BE2C (cell line): Measurements from ENCODE around the gene MCM9.

Experiments used
- DNase-seq: peaks from one replicate; pipeline ENCODE4 v3.0.0-alpha.2; 2020
- H3K27me3 ChIP-seq: fragments of 250-450 bp; sonication (Bioruptor Pico); 2 replicates; pipeline ENCODE4 v1.5.1; 2020; ENCODE audit warnings: mild to moderate bottlenecking
- H3K36me3 ChIP-seq: fragments of 250-450 bp; sonication (Bioruptor Pico); 2 replicates; pipeline ENCODE4 v1.5.1; 2020; ENCODE audit warnings: mild to moderate bottlenecking
- H3K4me1 ChIP-seq: fragments of 250-450 bp; sonication (Bioruptor Pico); 2 replicates; pipeline ENCODE4 v1.5.1; 2020
- H3K4me3 ChIP-seq: 2 replicates; pipeline ENCODE4 v1.5.1; 2011; ENCODE audit warnings: low read depth, low read length
- H3K9me3 ChIP-seq: fragments of 250-450 bp; sonication (Bioruptor Pico); 2 replicates; pipeline ENCODE4 v1.5.1; 2020
- CTCF ChIP-seq: IDR thresholded peaks from 2 replicates; pipeline ENCODE4 v1.5.1; 2012; ENCODE audit warnings: mild to moderate bottlenecking, low read depth, low read length

The MCM9 gene

GRCh38 chr6:118864341-118865099 is 70.4 kb downstream of the MCM9 start:
- Histone ChIP-seq H3K27me3 (no peaks in the 10 kb centered on the region), H3K36me3 (no peaks in the 10 kb centered on the region), H3K4me3 (no peak overlapping the region), H3K4me1 (no peaks in the 10 kb centered on the region), H3K9me3 (no peaks in the 10 kb centered on the region)
- no peak for DNase-seq
- no peak for TF ChIP-seq CTCF

- TF ChIP-seq CTCF, result no peak
- DNase-seq, result no peak
- no peaks in the 10 kb centered on the region for H3K9me3 ChIP-seq
- no peaks in the 10 kb centered on the region for H3K36me3 ChIP-seq
- no peaks in the 10 kb centered on the region for H3K4me1 ChIP-seq
- no peaks in the 10 kb centered on the region for H3K27me3 ChIP-seq
- no peak overlapping the region for H3K4me3 ChIP-seq
Observed at GRCh38 chr6:118862443-118862842, 72.5 kb downstream of the MCM9 start.

GRCh38 chr6:118860880-118861279 is 74.1 kb downstream of the MCM9 start:
- H3K4me1 ChIP-seq, result no peaks in the 10 kb centered on the region
- no peaks in the 10 kb centered on the region for H3K9me3 ChIP-seq
- peak; percentile 15 for DNase-seq
- no peak overlapping the region for H3K4me3 ChIP-seq
- no peaks in the 10 kb centered on the region for H3K36me3 ChIP-seq
- TF ChIP-seq CTCF, result no peak
- no peaks in the 10 kb centered on the region for H3K27me3 ChIP-seq

- Histone ChIP-seq H3K9me3 (no peaks in the 10 kb centered on the region), H3K4me3 (no peak overlapping the region), H3K4me1 (no peaks in the 10 kb centered on the region), H3K27me3 (no peaks in the 10 kb centered on the region), H3K36me3 (no peaks in the 10 kb centered on the region)
- DNase-seq, result no peak
- no peak for TF ChIP-seq CTCF
Observed at GRCh38 chr6:118860363-118860762, 74.6 kb downstream of the MCM9 start.

GRCh38 chr6:118859517-118860064 is 75.4 kb downstream of the MCM9 start:
- no peak for DNase-seq
- Histone ChIP-seq H3K27me3 (no peaks in the 10 kb centered on the region), H3K36me3 (no peaks in the 10 kb centered on the region), H3K4me3 (no peak overlapping the region), H3K4me1 (no peaks in the 10 kb centered on the region), H3K9me3 (no peaks in the 10 kb centered on the region)
- TF ChIP-seq CTCF, result no peak

GRCh38 chr6:118856301-118856700 is 78.7 kb downstream of the MCM9 start:
- no peaks in the 10 kb centered on the region for H3K36me3 ChIP-seq
- no peaks in the 10 kb centered on the region for H3K27me3 ChIP-seq
- DNase-seq, result no peak
- TF ChIP-seq CTCF, result no peak
- H3K4me3 ChIP-seq, result no peak overlapping the region
- no peaks in the 10 kb centered on the region for H3K9me3 ChIP-seq
- no peaks in the 10 kb centered on the region for H3K4me1 ChIP-seq
